WTC11 (cell line): Measurements from ENCODE around the gene KCNJ4. TPM values are rescaled to one million over a fixed set of nuclear protein-coding genes. Genes with fewer than 3 reads are reported as not detected.

ENCODE experiments used
- ATAC-seq: fragments of 200-7000 bp; cut with Tn5 transposase; 2 replicates; pipeline ENCODE4 v1.10.0; 2021; ENCODE audit warnings: mild to moderate bottlenecking, moderate library complexity
- CTCF ChIA-PET: fragments of 300-600 bp; sonication (Branson Sonifier 250); formaldehyde crosslinking; loops from one replicate; lab custom pipeline; 2021; ENCODE audit warnings: antibody characterized with exemption; lab: Charles Lee
- POLR2A ChIA-PET: fragments of 350-600 bp; sonication (Branson Sonifier 250); formaldehyde crosslinking; loops from one replicate; lab custom pipeline; 2021; ENCODE audit warnings: antibody characterized with exemption; lab: Charles Lee
- DNase-seq: peaks from one replicate; pipeline ENCODE4 v3.0.0; 2021; ENCODE audit warnings: low spot score
- H3K27ac Mint-ChIP-seq: 2 replicates; pipeline ENCODE4 v1.8.0; 2021; ENCODE audit warnings: mixed read lengths
- H3K27me3 Mint-ChIP-seq: 2 replicates; pipeline ENCODE4 v1.8.0; 2021; ENCODE audit warnings: low read depth, mild to moderate bottlenecking, moderate library complexity, mixed read lengths
- H3K36me3 Mint-ChIP-seq: 2 replicates; pipeline ENCODE4 v1.8.0; 2021; ENCODE audit warnings: mixed read lengths
- H3K4me1 Mint-ChIP-seq: 2 replicates; pipeline ENCODE4 v1.8.0; 2022; ENCODE audit warnings: mixed read lengths
- H3K4me3 Mint-ChIP-seq: 2 replicates; pipeline ENCODE4 v1.8.0; 2021; ENCODE audit warnings: mild to moderate bottlenecking, moderate library complexity, mixed read lengths
- H3K9me3 Mint-ChIP-seq: 2 replicates; pipeline ENCODE4 v1.8.0; 2021; ENCODE audit warnings: mixed read lengths
- AFF4 ChIP-seq: sonication (generic); formaldehyde crosslinking; IDR thresholded peaks from 2 replicates; pipeline ENCODE4 v1.8.1; 2023; ENCODE audit warnings: mild to moderate bottlenecking, missing genetic modification reagents, borderline replicate concordance
- ATF1 ChIP-seq: sonication (generic); formaldehyde crosslinking; IDR thresholded peaks from 2 replicates; pipeline ENCODE4 v1.8.1; 2023; ENCODE audit warnings: mild to moderate bottlenecking, moderate library complexity, missing genetic modification reagents
- ELF4 ChIP-seq: sonication (generic); formaldehyde crosslinking; IDR thresholded peaks from 2 replicates; pipeline ENCODE4 v1.8.1; 2022; ENCODE audit warnings: low read depth, mild to moderate bottlenecking, moderate library complexity, missing genetic modification reagents
- GTF2I ChIP-seq: fragments of 250-450 bp; sonication (Bioruptor Pico); conservative IDR thresholded peaks from 2 replicates; pipeline ENCODE4 v1.4.0; 2021; ENCODE audit warnings: mild to moderate bottlenecking
- MAX ChIP-seq: sonication (generic); formaldehyde crosslinking; IDR thresholded peaks from 2 replicates; pipeline ENCODE4 v1.8.0; 2022; ENCODE audit warnings: mild to moderate bottlenecking, missing genetic modification reagents
- TEAD4 ChIP-seq: sonication (generic); formaldehyde crosslinking; IDR thresholded peaks from 2 replicates; pipeline ENCODE4 v1.8.0; 2022; ENCODE audit warnings: mild to moderate bottlenecking, missing genetic modification reagents
- USF1 ChIP-seq: sonication (generic); formaldehyde crosslinking; IDR thresholded peaks from 2 replicates; pipeline ENCODE4 v1.8.0; 2022; ENCODE audit warnings: mild to moderate bottlenecking, missing genetic modification reagents
- USF2 ChIP-seq: sonication (generic); formaldehyde crosslinking; IDR thresholded peaks from 2 replicates; pipeline ENCODE4 v1.8.1; 2023; ENCODE audit warnings: mild to moderate bottlenecking, missing genetic modification reagents, moderate library complexity
- ZBTB43 ChIP-seq: sonication (generic); formaldehyde crosslinking; IDR thresholded peaks from 2 replicates; pipeline ENCODE4 v1.8.1; 2023; ENCODE audit warnings: mild to moderate bottlenecking, missing genetic modification reagents
- ZMAT4 ChIP-seq: fragments of 250-450 bp; sonication (Bioruptor Pico); IDR thresholded peaks from 2 replicates; pipeline ENCODE4 v1.9.0; 2021; ENCODE audit warnings: mild to moderate bottlenecking
- ZNF423 ChIP-seq: fragments of 250-450 bp; sonication (Bioruptor Pico); IDR thresholded peaks from 2 replicates; pipeline ENCODE4 v2.1.2; 2022; ENCODE audit warnings: mild to moderate bottlenecking, moderate library complexity
- total RNA-seq: library from RNA; stranded (reverse); gene quantifications from 3 replicates; pipeline ENCODE4 v1.2.3, GENCODE V29; 2021

Gene KCNJ4
- total RNA-seq, 1 experiment from 2014 or later, result 3.1 TPM

GRCh38 chr22:38429499-38430068 lies 25.4 kb downstream of the KCNJ4 start:
- CTCF ChIA-PET, result no interaction called here
- POLR2A ChIA-PET, result interaction anchor here (0.6 kb wide), 1 partner anchor 10 kb away, joined by 3 read pairs; no protein-coding TSS in a partner anchor
- no peak for TF ChIP-seq MAX (CRISPR knock-in tag)
- Mint-ChIP-seq H3K27me3 (no peaks in the 10 kb centered on the region), H3K9me3 (no peaks in the 10 kb centered on the region), H3K36me3 (no peaks in the 10 kb centered on the region), H3K27ac (no peak overlapping the region), H3K4me1 (no peaks in the 10 kb centered on the region), H3K4me3 (no peak overlapping the region)
- no peak for DNase-seq
- no peak for ATAC-seq

GRCh38 chr22:38428714-38429113 lies 26.3 kb downstream of the KCNJ4 start:
- no peaks in the 10 kb centered on the region for H3K27me3 Mint-ChIP-seq
- ATAC-seq (no peak), DNase-seq (no peak)
- H3K27ac Mint-ChIP-seq, result no peak overlapping the region
- ChIA-PET POLR2A (interaction anchor here (0.6 kb wide), 1 partner anchor 11 kb away, joined by 3 read pairs; no protein-coding TSS in a partner anchor), CTCF (no interaction called here)
- no peaks in the 10 kb centered on the region for H3K36me3 Mint-ChIP-seq
- H3K4me3 Mint-ChIP-seq, result no peak overlapping the region
- peaks cover 8% of the 10 kb centered on the region for H3K4me1 Mint-ChIP-seq
- H3K9me3 Mint-ChIP-seq, result no peaks in the 10 kb centered on the region
- no peak for TF ChIP-seq ELF4 (CRISPR knock-in tag)
- TF ChIP-seq GTF2I (CRISPR knock-in tag), result no peak
- no peak for TF ChIP-seq TEAD4 (CRISPR knock-in tag)
- TF ChIP-seq AFF4 (CRISPR knock-in tag), result no peak
- no peak for TF ChIP-seq USF1 (CRISPR knock-in tag)
- no peak for TF ChIP-seq ZNF423 (CRISPR knock-in tag)
- TF ChIP-seq ZMAT4 (CRISPR knock-in tag), result no peak

- DNase-seq (no peak), ATAC-seq (no peak)
- H3K9me3 Mint-ChIP-seq, result no peaks in the 10 kb centered on the region
- peaks cover 13% of the 10 kb centered on the region for H3K4me1 Mint-ChIP-seq
- TF ChIP-seq ZBTB43 (CRISPR knock-in tag), result no peak
- TF ChIP-seq USF2 (CRISPR knock-in tag), result no peak
- no peak for TF ChIP-seq ATF1 (CRISPR knock-in tag)
- ChIA-PET POLR2A (no interaction called here), CTCF (interaction anchor here (0.5 to 0.6 kb wide), 2 partner anchors 222 to 267 kb away, joined by 3 to 4 read pairs; no protein-coding TSS in a partner anchor)
- H3K4me3 Mint-ChIP-seq, result no peak overlapping the region
- no peaks in the 10 kb centered on the region for H3K27me3 Mint-ChIP-seq
- H3K36me3 Mint-ChIP-seq, result no peaks in the 10 kb centered on the region
- no peak overlapping the region for H3K27ac Mint-ChIP-seq
These were observed 27.1 kb downstream of the KCNJ4 start for GRCh38 chr22:38427940-38428339.
